ENCODE measurements around the gene HDAC11.

The HDAC11 gene

GRCh38 chr3:13470894-13471574 is 9.1 kb upstream of the HDAC11 start:
- DNase-seq, result no peak

- no peak for DNase-seq
Observed at GRCh38 chr3:13472286-13472685, 7.8 kb upstream of the HDAC11 start.

GRCh38 chr3:13473020-13473419 is 7.1 kb upstream of the HDAC11 start:
- no peak for DNase-seq

GRCh38 chr3:13474021-13474420 is 6.1 kb upstream of the HDAC11 start:
- no peak for DNase-seq

- no peak for DNase-seq
Observed at GRCh38 chr3:13474776-13475303, 5.3 kb upstream of the HDAC11 start.

GRCh38 chr3:13475871-13476590 is 4.1 kb upstream of the HDAC11 start:
- no peak for DNase-seq

GRCh38 chr3:13477943-13478342 is 2.2 kb upstream of the HDAC11 start:
- DNase-seq, result no peak

GRCh38 chr3:13479332-13479581 is 849 bp upstream of the HDAC11 start:
- peak; percentile 58 to 70 for DNase-seq

- peak in 1 of 2 donors; percentile 30 for DNase-seq
Observed at GRCh38 chr3:13480340-13481318, 523 bp downstream of the HDAC11 start.

GRCh38 chr3:13482106-13482690 is 2.1 kb downstream of the HDAC11 start:
- DNase-seq, result no peak

GRCh38 chr3:13483286-13483685 is 3.2 kb downstream of the HDAC11 start:
- no peak for DNase-seq

GRCh38 chr3:13483988-13484695 is 4.0 kb downstream of the HDAC11 start:
- DNase-seq, result no peak

- DNase-seq, result no peak
Observed at GRCh38 chr3:13484851-13485590, 4.9 kb downstream of the HDAC11 start.

- peak; percentile 53 to 67 for DNase-seq
Observed at GRCh38 chr3:13485630-13486562, 5.8 kb downstream of the HDAC11 start.

GRCh38 chr3:13487403-13487802 is 7.3 kb downstream of the HDAC11 start:
- DNase-seq, result no peak

- DNase-seq, result no peak
Observed at GRCh38 chr3:13491206-13491974, 11.3 kb downstream of the HDAC11 start.

GRCh38 chr3:13492048-13492447 is 11.9 kb downstream of the HDAC11 start:
- DNase-seq, result no peak

- DNase-seq, result no peak
Observed at GRCh38 chr3:13492976-13493866, 13.1 kb downstream of the HDAC11 start.

Data from inflammatory macrophage (primary cell).